HFFc6 (cell line): ENCODE data around the gene MOV10L1. TPM values are rescaled to one million over a fixed set of nuclear protein-coding genes. Genes with fewer than 3 reads are reported as not detected.

ENCODE experiments used
- DNase-seq: peaks from one replicate; pipeline ENCODE4 v3.0.0-alpha.2; 2018
- H3K27ac Mint-ChIP-seq: 2 replicates; pipeline ENCODE4 v1.8.0; 2020; ENCODE audit warnings: mild to moderate bottlenecking, mixed read lengths
- H3K27me3 Mint-ChIP-seq: 2 replicates; pipeline ENCODE4 v1.8.0; 2021; ENCODE audit warnings: mild to moderate bottlenecking, moderate library complexity, mixed read lengths; ENCODE audit not compliant: insufficient read depth
- H3K36me3 Mint-ChIP-seq: 2 replicates; pipeline ENCODE4 v1.8.0; 2021; ENCODE audit warnings: low read depth, mixed read lengths
- H3K4me1 Mint-ChIP-seq: 2 replicates; pipeline ENCODE4 v1.8.0; 2020; ENCODE audit warnings: low read depth, mixed read lengths
- H3K4me3 Mint-ChIP-seq: 2 replicates; pipeline ENCODE4 v1.8.0; 2020; ENCODE audit warnings: mild to moderate bottlenecking, moderate library complexity, mixed read lengths
- H3K9me3 Mint-ChIP-seq: 2 replicates; pipeline ENCODE4 v1.8.0; 2020; ENCODE audit warnings: mild to moderate bottlenecking, mixed read lengths
- total RNA-seq, 6 experiments: library from RNA; stranded (reverse); fragmentation: NEBNext Ultra II Directional; extraction: Animal tissue kit (Norgen Biotek cat#: 25700); gene quantifications; 2 replicates in 1 of 6; 3 replicates in 5 of 6; pipeline ENCODE4 v1.2.3, GENCODE V29; 2021
- TF ChIP-seq, protein P1 (sequence below): fragments of 200-600 bp; sonication (generic); IDR thresholded peaks from 2 replicates; pipeline ENCODE4 v1.5.0; 2021; ENCODE audit warnings: antibody characterized with exemption, mild to moderate bottlenecking

MOV10L1 gene
- total RNA-seq, 6 experiments from 2014 or later: 0.09 to 1.3 (median 0.26) TPM

DNA sequence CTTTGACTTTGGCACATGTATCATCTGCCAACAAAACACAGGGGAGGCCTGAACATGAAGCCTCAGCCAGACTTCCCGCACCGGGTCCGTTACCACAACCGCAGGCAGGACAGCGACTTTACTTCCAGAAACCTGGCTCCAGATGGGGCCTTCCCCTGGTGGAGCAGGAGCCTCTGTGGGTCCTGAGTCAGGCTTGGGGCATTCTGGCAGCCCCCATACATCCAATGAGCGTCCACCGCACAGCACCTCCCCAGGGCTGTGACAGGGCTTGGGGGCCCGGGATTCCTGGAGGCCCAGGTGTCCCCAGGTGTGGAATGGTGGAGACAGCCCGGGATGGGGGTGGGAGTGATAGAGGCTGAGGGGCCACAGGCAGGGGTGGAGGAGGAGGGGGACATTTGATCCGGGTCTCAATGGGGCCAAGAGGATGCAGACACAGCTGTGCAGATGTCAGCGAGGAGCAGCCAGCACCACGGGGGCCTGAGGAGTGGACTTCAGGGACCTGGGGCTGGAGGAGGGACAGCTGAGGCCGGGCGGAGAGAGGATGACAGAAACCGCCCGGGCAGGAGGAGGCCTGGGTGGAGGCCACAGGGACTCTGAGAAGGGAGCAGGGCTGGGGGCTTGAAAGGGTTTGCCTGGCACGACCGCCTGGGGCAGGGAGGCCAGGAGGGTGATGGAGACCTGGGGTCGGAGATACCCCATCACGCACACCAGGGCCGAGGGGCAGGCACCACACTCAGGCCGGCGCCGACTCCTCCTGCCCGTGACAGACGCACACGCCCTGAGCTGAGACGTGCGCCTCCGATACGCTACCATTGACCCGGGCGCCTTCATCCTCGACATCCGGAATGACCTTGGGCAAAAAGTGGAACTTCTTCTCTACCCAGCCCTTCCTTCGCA, 40.3 kb upstream of the MOV10L1 start:
- Mint-ChIP-seq H3K36me3 (peaks cover 6% of the 10 kb centered on the region), H3K27me3 (peaks cover 16% of the 10 kb centered on the region), H3K4me1 (no peaks in the 10 kb centered on the region), H3K9me3 (peaks cover 20% of the 10 kb centered on the region), H3K4me3 (no peak overlapping the region), H3K27ac (no peak overlapping the region)
- no peak for DNase-seq
- TF ChIP-seq, protein P1, sequence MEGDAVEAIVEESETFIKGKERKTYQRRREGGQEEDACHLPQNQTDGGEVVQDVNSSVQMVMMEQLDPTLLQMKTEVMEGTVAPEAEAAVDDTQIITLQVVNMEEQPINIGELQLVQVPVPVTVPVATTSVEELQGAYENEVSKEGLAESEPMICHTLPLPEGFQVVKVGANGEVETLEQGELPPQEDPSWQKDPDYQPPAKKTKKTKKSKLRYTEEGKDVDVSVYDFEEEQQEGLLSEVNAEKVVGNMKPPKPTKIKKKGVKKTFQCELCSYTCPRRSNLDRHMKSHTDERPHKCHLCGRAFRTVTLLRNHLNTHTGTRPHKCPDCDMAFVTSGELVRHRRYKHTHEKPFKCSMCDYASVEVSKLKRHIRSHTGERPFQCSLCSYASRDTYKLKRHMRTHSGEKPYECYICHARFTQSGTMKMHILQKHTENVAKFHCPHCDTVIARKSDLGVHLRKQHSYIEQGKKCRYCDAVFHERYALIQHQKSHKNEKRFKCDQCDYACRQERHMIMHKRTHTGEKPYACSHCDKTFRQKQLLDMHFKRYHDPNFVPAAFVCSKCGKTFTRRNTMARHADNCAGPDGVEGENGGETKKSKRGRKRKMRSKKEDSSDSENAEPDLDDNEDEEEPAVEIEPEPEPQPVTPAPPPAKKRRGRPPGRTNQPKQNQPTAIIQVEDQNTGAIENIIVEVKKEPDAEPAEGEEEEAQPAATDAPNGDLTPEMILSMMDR: no peak

GRCh38 chr22:50051930-50052329, 37.9 kb upstream of the MOV10L1 start:
- TF ChIP-seq, protein P1: no peak
- no peak overlapping the region for H3K27ac Mint-ChIP-seq
- H3K36me3 Mint-ChIP-seq: peaks cover 6% of the 10 kb centered on the region
- H3K4me1 Mint-ChIP-seq: no peaks in the 10 kb centered on the region
- peaks cover 26% of the 10 kb centered on the region for H3K27me3 Mint-ChIP-seq
- peaks cover 20% of the 10 kb centered on the region for H3K9me3 Mint-ChIP-seq
- DNase-seq: no peak
- no peak overlapping the region for H3K4me3 Mint-ChIP-seq

- no peak overlapping the region for H3K4me3 Mint-ChIP-seq
- H3K36me3 Mint-ChIP-seq: peaks cover 6% of the 10 kb centered on the region
- peaks cover 20% of the 10 kb centered on the region for H3K9me3 Mint-ChIP-seq
- no peak for DNase-seq
- TF ChIP-seq, protein P1: no peak
- H3K4me1 Mint-ChIP-seq: no peaks in the 10 kb centered on the region
- peaks cover 22% of the 10 kb centered on the region for H3K27me3 Mint-ChIP-seq
- H3K27ac Mint-ChIP-seq: no peak overlapping the region
These were observed 35.9 kb upstream of the MOV10L1 start for GRCh38 chr22:50053861-50054260.

GRCh38 chr22:50056214-50056972, 33.4 kb upstream of the MOV10L1 start:
- Mint-ChIP-seq H3K4me3 (no peak overlapping the region), H3K36me3 (peaks cover 6% of the 10 kb centered on the region), H3K9me3 (peaks cover 18% of the 10 kb centered on the region), H3K4me1 (peaks cover 7% of the 10 kb centered on the region; the same call in 1 of the 2 replicates), H3K27ac (no peak overlapping the region), H3K27me3 (peaks cover 27% of the 10 kb centered on the region)
- DNase-seq: no peak
- TF ChIP-seq, protein P1: no peak

- no peak for DNase-seq
- Mint-ChIP-seq H3K36me3 (peaks cover 6% of the 10 kb centered on the region), H3K27me3 (peaks cover 27% of the 10 kb centered on the region), H3K4me3 (no peak overlapping the region), H3K27ac (no peak overlapping the region), H3K9me3 (peaks cover 13% of the 10 kb centered on the region), H3K4me1 (peaks cover 7% of the 10 kb centered on the region; the same call in 1 of the 2 replicates)
- TF ChIP-seq, protein P1: no peak
These were observed 32.3 kb upstream of the MOV10L1 start for GRCh38 chr22:50057278-50058060.
